Liver (tissue), 9 donors: Measurements from ENCODE around the gene NDST1. TPM values are rescaled to one million over a fixed set of nuclear protein-coding genes. Genes with fewer than 3 reads are reported as not detected.
"Not testable (repeated sequence)": the region's sequence is repeated elsewhere in the genome, so short reads cannot be mapped to it uniquely, and the experiment has no call there.

Experiments
- DNase-seq: peaks from one replicate; pipeline ENCODE4 v3.0.0-alpha.2; 2017; ENCODE audit warnings: low spot score
- H3K27ac ChIP-seq, 2 donors: one replicate each; pipeline ENCODE4 v1.7.0; 2013; ENCODE audit warnings: inconsistent platforms in 2 of 2, low read length in 2 of 2, control low read depth in 1 of 2, low read depth in 1 of 2, mild to moderate bottlenecking in 1 of 2
- H3K27me3 ChIP-seq, 4 donors: one replicate each; pipeline versions ENCODE4 v1.6.1 to v1.7.0; 2013; ENCODE audit warnings: low read length in 3 of 4, inconsistent platforms in 1 of 4, mild to moderate bottlenecking in 1 of 4, moderate library complexity in 1 of 4; ENCODE audit not compliant: control insufficient read depth in 4 of 4, insufficient read depth in 4 of 4
- H3K36me3 ChIP-seq, 4 donors: one replicate each; pipeline versions ENCODE4 v1.6.1 to v1.7.0; 2013; ENCODE audit warnings: low read length in 3 of 4, mild to moderate bottlenecking in 3 of 4, low read depth in 1 of 4, moderate library complexity in 1 of 4; ENCODE audit not compliant: control insufficient read depth in 4 of 4, insufficient read depth in 3 of 4
- H3K4me1 ChIP-seq, 4 donors: one replicate each; pipeline versions ENCODE4 v1.6.1 to v1.7.0; 2013; ENCODE audit warnings: low read length in 3 of 4, mild to moderate bottlenecking in 3 of 4, moderate library complexity in 1 of 4; ENCODE audit not compliant: control insufficient read depth in 4 of 4, insufficient read depth in 4 of 4
- H3K4me3 ChIP-seq, 3 donors: one replicate each; pipeline versions ENCODE4 v1.6.1 to v1.7.0; 2013; ENCODE audit warnings: low read length in 3 of 3, control low read depth in 1 of 3, low read depth in 1 of 3, mild to moderate bottlenecking in 1 of 3
- H3K9ac ChIP-seq, 2 donors: one replicate each; pipeline ENCODE4 v1.7.0; 2013; ENCODE audit warnings: low read length in 2 of 2, mild to moderate bottlenecking in 2 of 2, moderate library complexity in 2 of 2, control low read depth in 1 of 2, low read depth in 1 of 2
- H3K9me3 ChIP-seq, 4 donors: one replicate each; pipeline versions ENCODE4 v1.6.1 to v1.7.0; 2013; ENCODE audit warnings: low read length in 3 of 4; ENCODE audit not compliant: control insufficient read depth in 4 of 4
- CTCF ChIP-seq: fragments of 150-350 bp; IDR thresholded peaks from 2 replicates; pipeline ENCODE4 v1.5.1; 2017; ENCODE audit warnings: improper control_type of control experiment, low read depth, low read length; ENCODE audit not compliant: missing input control
- EGR1 ChIP-seq, 2 donors: IDR thresholded peaks; 2 replicates each; pipeline ENCODE4 v1.6.1; 2016 to 2018; ENCODE audit warnings: antibody characterized with exemption in 2 of 2, low read depth in 2 of 2
- FOXA1 ChIP-seq: IDR thresholded peaks from 2 replicates; pipeline ENCODE4 v1.6.1; 2016; ENCODE audit warnings: antibody characterized with exemption
- FOXA2 ChIP-seq: IDR thresholded peaks from 2 replicates; pipeline ENCODE4 v1.6.1; 2016; ENCODE audit warnings: antibody characterized with exemption
- HNF4G ChIP-seq: IDR thresholded peaks from 2 replicates; pipeline ENCODE4 v1.6.1; 2016; ENCODE audit warnings: antibody characterized with exemption
- JUND ChIP-seq, 2 donors: IDR thresholded peaks; 2 replicates each; pipeline ENCODE4 v1.6.1; 2016; ENCODE audit warnings: antibody characterized with exemption in 2 of 2
- MAX ChIP-seq: IDR thresholded peaks from 2 replicates; pipeline ENCODE4 v1.6.1; 2016; ENCODE audit warnings: antibody characterized with exemption
- NR2F2 ChIP-seq: IDR thresholded peaks from 2 replicates; pipeline ENCODE4 v1.6.1; 2016; ENCODE audit warnings: antibody characterized with exemption
- RXRA ChIP-seq, 2 donors: IDR thresholded peaks; 2 replicates each; pipeline ENCODE4 v1.6.1; 2017 to 2018; ENCODE audit warnings: antibody characterized with exemption in 2 of 2, mild to moderate bottlenecking in 1 of 2
- SP1 ChIP-seq: IDR thresholded peaks from 2 replicates; pipeline ENCODE4 v1.6.1; 2018; ENCODE audit warnings: antibody characterized with exemption, mild to moderate bottlenecking
- TAF1 ChIP-seq: conservative IDR thresholded peaks from 2 replicates; pipeline ENCODE4 v1.6.1; 2016; ENCODE audit warnings: antibody characterized with exemption, mild to moderate bottlenecking
- YY1 ChIP-seq: IDR thresholded peaks from 2 replicates; pipeline ENCODE4 v1.6.1; 2016; ENCODE audit warnings: antibody characterized with exemption, mild to moderate bottlenecking
- ZBTB33 ChIP-seq: IDR thresholded peaks from 2 replicates; pipeline ENCODE4 v1.6.1; 2016; ENCODE audit warnings: antibody characterized with exemption
- WGBS: extraction: QIAGEN DNeasy Blood & Tissue Kit; methylation state at CpG from one replicate; pipeline ENCODE4 v1.1.7; 2013; 5-methylcytosine and 5-hydroxymethylcytosine counted together
- polyA plus RNA-seq, 2 donors: library from polyadenylated mRNA; stranded (reverse) in 1 of 2; unstranded in 1 of 2; fragments of 200-250 nt in 1 of 2; fragments of >200 nt in 1 of 2; fragmentation: Nextera tagmentation in 1 of 2; extraction: Ambion mirVana in 1 of 2; gene quantifications; one replicate each; pipeline versions ENCODE4 v1.2.1 to v1.2.3, GENCODE V29; 2013 to 2015
- total RNA-seq, 2 donors: library from RNA; depleted of rRNA; stranded (reverse); fragments of >200 nt; gene quantifications; one replicate each; pipeline ENCODE4 v1.2.3, GENCODE V29; 2014
- TF ChIP-seq, protein P1 (sequence below): IDR thresholded peaks from 2 replicates; pipeline ENCODE4 v1.6.1; 2016; ENCODE audit warnings: antibody characterized with exemption, mild to moderate bottlenecking
- donor health status: healthy.
- donor health status: healthy.
- donor health status: healthy.
- donor health status: healthy.
- donor health status: healthy.

Gene NDST1
- total and polyA plus RNA-seq, 4 donors = 10.3 to 103 (median 39.0) TPM

DNA sequence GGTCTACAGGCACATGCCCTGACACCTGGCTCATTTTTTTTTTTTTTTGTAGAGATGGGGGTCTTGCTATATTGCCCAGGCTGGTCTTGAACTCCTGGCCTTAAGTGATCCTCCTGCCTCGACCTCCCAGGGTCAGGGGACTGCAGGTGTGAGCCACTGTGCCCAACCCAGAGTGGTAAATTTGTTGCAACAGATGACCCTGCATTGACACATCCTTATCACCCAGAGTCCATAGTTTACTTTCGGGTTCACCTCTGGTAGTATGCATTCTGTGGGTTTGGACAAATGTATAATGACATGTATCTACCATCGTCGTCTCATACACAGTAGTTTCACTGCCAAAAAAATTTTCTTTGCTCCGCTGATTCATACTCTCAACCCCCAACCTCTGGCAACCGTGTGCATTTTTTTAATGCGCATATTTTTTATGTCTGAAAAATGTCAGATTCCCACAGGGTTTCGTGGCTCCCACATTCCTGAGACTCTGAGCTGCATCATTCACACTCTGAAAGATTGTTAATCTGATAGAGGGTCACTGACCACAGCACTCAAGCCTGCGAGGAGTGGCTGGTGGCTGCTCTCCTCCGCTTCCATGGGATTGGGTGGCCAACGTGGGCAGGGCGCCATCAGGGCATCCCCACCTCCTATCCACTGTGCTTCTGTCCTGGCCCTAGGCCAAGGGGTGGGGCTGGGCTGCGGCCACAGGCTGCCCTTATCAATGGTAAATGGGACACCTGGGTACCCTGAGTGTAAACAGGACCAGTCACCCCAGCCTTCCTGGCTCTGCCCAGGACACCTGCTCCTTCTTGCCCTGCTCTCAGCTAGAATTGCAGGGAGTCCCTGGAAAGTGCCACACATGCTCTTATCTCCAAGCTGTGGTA, 9.6 kb downstream of the NDST1 start (continued):
- TF ChIP-seq ZBTB33 = peak; percentile 48
- TF ChIP-seq HNF4G = no peak
- TF ChIP-seq FOXA1 = peak; percentile 92
- peak in 1 of 2 donors; percentile 50 for TF ChIP-seq JUND (IDR thresholded peaks at IDR 0.05)
- peak; percentile 71 to 81 for TF ChIP-seq RXRA (IDR thresholded peaks at IDR 0.05)

DNA sequence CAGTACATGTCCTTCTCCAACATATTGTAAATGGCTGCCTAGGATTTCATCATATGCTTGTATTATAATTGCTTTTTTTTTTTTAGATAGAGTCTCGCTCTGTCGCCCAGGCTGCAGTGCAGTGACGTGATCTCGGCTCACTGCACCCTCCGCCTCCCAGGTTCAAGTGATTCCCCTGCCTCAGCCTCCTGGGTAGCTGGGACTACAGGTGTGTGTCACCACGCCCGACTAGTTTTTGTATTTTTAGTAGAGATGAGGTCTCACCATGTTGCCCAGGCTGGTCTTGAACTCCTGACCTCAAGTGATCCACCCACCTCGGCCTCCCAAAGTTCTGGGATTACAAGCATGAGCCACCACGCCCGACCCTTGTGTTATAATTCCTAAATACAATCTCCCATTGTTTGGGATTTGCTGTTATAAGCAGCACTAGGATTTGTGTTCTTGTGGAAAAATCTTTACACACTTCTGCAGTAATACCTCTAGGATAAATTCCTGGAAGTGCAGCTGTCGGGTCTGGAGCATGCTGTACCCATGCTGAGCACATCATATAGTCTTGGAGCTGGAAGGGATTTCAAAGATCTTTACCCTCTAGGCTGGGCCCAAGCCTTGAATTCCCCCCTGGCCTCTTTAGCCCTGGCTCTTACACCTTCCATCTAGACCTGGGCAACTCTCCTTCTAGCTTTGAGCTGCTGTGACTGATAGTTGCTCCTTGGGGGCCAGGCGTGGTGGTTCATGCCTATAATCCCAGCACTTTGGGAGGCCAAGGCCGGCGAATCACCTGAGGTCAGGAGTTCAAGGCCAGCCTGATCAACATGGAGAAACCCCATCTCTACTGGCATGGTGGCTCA, 11.0 kb downstream of the NDST1 start:
- H3K36me3 ChIP-seq, H3K9ac ChIP-seq, H3K27me3 ChIP-seq, H3K4me3 ChIP-seq, H3K9me3 ChIP-seq, DNase-seq: not testable (repeated sequence)
- 66% methylated on average over 14 of the region's 14 CpGs for WGBS
- TF ChIP-seq RXRA (IDR thresholded peaks at IDR 0.05) = peak; percentile 14 to 45
- H3K4me1 ChIP-seq = peaks cover 54 to 97% (median 91%) of the 10 kb centered on the region in 4 donors
- peak overlapping the region; percentile 66 to 90 for H3K27ac ChIP-seq

DNA sequence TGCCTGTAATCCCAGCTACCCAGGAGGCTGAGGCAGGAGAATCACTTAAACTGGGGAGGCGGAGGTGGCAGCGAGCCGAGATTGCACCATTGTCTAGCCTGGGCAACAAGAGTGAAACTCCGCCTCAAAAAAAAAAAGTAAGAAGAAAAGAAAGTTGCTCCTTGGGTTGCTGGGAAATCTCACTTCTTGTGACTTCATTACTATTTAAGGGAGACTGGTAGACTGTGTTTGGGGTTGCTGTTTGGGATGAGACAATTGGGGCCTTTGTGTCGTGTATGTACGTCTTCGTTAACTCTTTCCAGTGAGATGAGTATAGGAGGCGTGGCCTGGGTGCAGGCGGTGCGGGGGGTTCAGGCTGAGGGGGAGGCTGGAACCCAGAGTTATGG, 11.6 kb downstream of the NDST1 start:
- TF ChIP-seq RXRA (IDR thresholded peaks at IDR 0.05) = no peak
- TF ChIP-seq HNF4G = no peak
- no peak for TF ChIP-seq ZBTB33
- TF ChIP-seq FOXA2 = no peak
- no peak for TF ChIP-seq EGR1 (IDR thresholded peaks at IDR 0.05; ENCODE audit: low read depth in 2 of 2)
- TF ChIP-seq SP1 = no peak
- TF ChIP-seq JUND (IDR thresholded peaks at IDR 0.05) = no peak
- no peak for TF ChIP-seq TAF1
- TF ChIP-seq NR2F2 = no peak
- no peak for TF ChIP-seq MAX
- no peak for TF ChIP-seq FOXA1
- TF ChIP-seq, protein P1, sequence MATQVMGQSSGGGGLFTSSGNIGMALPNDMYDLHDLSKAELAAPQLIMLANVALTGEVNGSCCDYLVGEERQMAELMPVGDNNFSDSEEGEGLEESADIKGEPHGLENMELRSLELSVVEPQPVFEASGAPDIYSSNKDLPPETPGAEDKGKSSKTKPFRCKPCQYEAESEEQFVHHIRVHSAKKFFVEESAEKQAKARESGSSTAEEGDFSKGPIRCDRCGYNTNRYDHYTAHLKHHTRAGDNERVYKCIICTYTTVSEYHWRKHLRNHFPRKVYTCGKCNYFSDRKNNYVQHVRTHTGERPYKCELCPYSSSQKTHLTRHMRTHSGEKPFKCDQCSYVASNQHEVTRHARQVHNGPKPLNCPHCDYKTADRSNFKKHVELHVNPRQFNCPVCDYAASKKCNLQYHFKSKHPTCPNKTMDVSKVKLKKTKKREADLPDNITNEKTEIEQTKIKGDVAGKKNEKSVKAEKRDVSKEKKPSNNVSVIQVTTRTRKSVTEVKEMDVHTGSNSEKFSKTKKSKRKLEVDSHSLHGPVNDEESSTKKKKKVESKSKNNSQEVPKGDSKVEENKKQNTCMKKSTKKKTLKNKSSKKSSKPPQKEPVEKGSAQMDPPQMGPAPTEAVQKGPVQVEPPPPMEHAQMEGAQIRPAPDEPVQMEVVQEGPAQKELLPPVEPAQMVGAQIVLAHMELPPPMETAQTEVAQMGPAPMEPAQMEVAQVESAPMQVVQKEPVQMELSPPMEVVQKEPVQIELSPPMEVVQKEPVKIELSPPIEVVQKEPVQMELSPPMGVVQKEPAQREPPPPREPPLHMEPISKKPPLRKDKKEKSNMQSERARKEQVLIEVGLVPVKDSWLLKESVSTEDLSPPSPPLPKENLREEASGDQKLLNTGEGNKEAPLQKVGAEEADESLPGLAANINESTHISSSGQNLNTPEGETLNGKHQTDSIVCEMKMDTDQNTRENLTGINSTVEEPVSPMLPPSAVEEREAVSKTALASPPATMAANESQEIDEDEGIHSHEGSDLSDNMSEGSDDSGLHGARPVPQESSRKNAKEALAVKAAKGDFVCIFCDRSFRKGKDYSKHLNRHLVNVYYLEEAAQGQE = no peak
- no peak for TF ChIP-seq YY1
- no peak for TF ChIP-seq CTCF
- peaks cover 0 to 8% (median 2%) of the 10 kb centered on the region in 4 donors for H3K36me3 ChIP-seq
- WGBS = 65% methylated on average over 10 of the region's 10 CpGs
- DNase-seq = no peak
- H3K27ac ChIP-seq = peak overlapping the region; percentile 66 to 90
- H3K9ac ChIP-seq = no peak overlapping the region
- H3K4me3 ChIP-seq = no peak overlapping the region
- H3K27me3 ChIP-seq = no peaks in the 10 kb centered on the region
- H3K9me3 ChIP-seq = no peaks in the 10 kb centered on the region
- H3K4me1 ChIP-seq = peaks cover 53 to 98% (median 93%) of the 10 kb centered on the region in 4 donors
